K562 (cell line): ENCODE results near the gene ANKRD34A. TPM values are rescaled to one million over a fixed set of nuclear protein-coding genes. Genes with fewer than 3 reads are reported as not detected.

Source experiments
- FOXA3 ChIP-seq, 2 experiments: fragments of 450-650 bp in 1 of 2; sonication (generic) in 1 of 2; formaldehyde crosslinking; IDR thresholded peaks in 1 of 2; conservative IDR thresholded peaks in 1 of 2; 2 replicates each; pipeline versions ENCODE4 v1.4.0 to v1.8.0; 2020 to 2022; ENCODE audit warnings: mild to moderate bottlenecking in 2 of 2, missing genetic modification reagents in 1 of 2
- HDAC6 ChIP-seq: IDR thresholded peaks from 2 replicates; pipeline ENCODE4 v1.6.1; 2012; ENCODE audit warnings: low read depth, mild to moderate bottlenecking, control low read depth, inconsistent platforms, low read length, moderate library complexity
- HMGN3 ChIP-seq: IDR thresholded peaks from 2 replicates; pipeline ENCODE4 v1.6.1; 2011; ENCODE audit warnings: borderline replicate concordance, low read depth, mild to moderate bottlenecking, mixed read lengths, low read length; ENCODE audit not compliant: insufficient read length; ENCODE audit errors: extremely low read depth
- KLF6 ChIP-seq: fragments of 250-450 bp; sonication (Bioruptor Pico); IDR thresholded peaks from 2 replicates; pipeline ENCODE4 v1.4.0; 2020; ENCODE audit warnings: mild to moderate bottlenecking, moderate library complexity, borderline replicate concordance
- MAFK ChIP-seq: IDR thresholded peaks from 2 replicates; pipeline ENCODE4 v1.6.1; 2011; ENCODE audit warnings: low read length, improper control_type of control experiment
- POLR3G ChIP-seq: IDR thresholded peaks from 2 replicates; pipeline ENCODE4 v1.6.1; 2011; ENCODE audit not compliant: insufficient read length, insufficient replicate concordance; ENCODE audit errors: extremely low read depth
- RBM17 ChIP-seq: fragments of 200-400 bp; formaldehyde crosslinking; IDR thresholded peaks from 2 replicates; pipeline ENCODE4 v1.6.1; 2017; ENCODE audit warnings: low read depth, mild to moderate bottlenecking, low read length, borderline replicate concordance
- TAL1 ChIP-seq: fragments of 450-650 bp; IDR thresholded peaks from 2 replicates; pipeline ENCODE4 v1.6.1; 2016; ENCODE audit warnings: mild to moderate bottlenecking
- ZKSCAN3 ChIP-seq: fragments of 250-450 bp; sonication (Bioruptor Pico); IDR thresholded peaks from 2 replicates; pipeline ENCODE4 v1.4.0; 2020
- ZNF449 ChIP-seq: fragments of 250-450 bp; sonication (Bioruptor Pico); IDR thresholded peaks from 2 replicates; pipeline ENCODE4 v1.8.0; 2022; ENCODE audit warnings: moderate library complexity, mild to moderate bottlenecking, inconsistent platforms
- ZNF778 ChIP-seq: fragments of 450-650 bp; formaldehyde crosslinking; IDR thresholded peaks from 2 replicates; pipeline ENCODE4 v1.4.0; 2020; ENCODE audit warnings: mild to moderate bottlenecking, moderate library complexity
- polyA plus RNA-seq, 8 experiments: library from polyadenylated mRNA; depleted of rRNA in 4 of 8; stranded (reverse) in 5 of 8; unstranded in 3 of 8; fragments of >200 nt; fragmentation: Nextera tagmentation in 2 of 8; fragmentation: Illumina TruSeq in 1 of 8; extraction: Ambion mirVana in 2 of 8; extraction: Trizol in 1 of 8; gene quantifications; 2 replicates each; pipeline versions ENCODE4 v1.2.1 to v1.2.3, GENCODE V29; 2011 to 2014; ENCODE audit warnings: inconsistent platforms in 1 of 8, missing spikeins in 1 of 8
- total RNA-seq, 7 experiments: library from RNA; depleted of rRNA in 6 of 7; stranded (reverse); fragments of >200 nt in 6 of 7; fragmentation: Illumina TruSeq in 2 of 7; extraction: Trizol in 2 of 7; gene quantifications; 2 replicates each; pipeline versions ENCODE4 v1.2.1 to v1.2.3, GENCODE V29; 2011 to 2021; ENCODE audit warnings: low replicate concordance in 1 of 7
- TF ChIP-seq, protein P1 (sequence below): fragments of 200-400 bp; formaldehyde crosslinking; IDR thresholded peaks from 2 replicates; pipeline ENCODE4 v1.6.1; 2017; ENCODE audit warnings: mild to moderate bottlenecking, low read depth, low read length, moderate library complexity
- TF ChIP-seq, protein P2 (sequence below): conservative IDR thresholded peaks from 2 replicates; pipeline ENCODE4 v1.6.1; 2011; ENCODE audit warnings: low read depth, mild to moderate bottlenecking, low read length; ENCODE audit not compliant: control insufficient read depth
- TF ChIP-seq, protein P3 (sequence below): sonication (generic); formaldehyde crosslinking; IDR thresholded peaks from 2 replicates; pipeline ENCODE4 v1.8.0; 2022; ENCODE audit warnings: mild to moderate bottlenecking, missing genetic modification reagents, borderline replicate concordance
- TF ChIP-seq, protein P4 (sequence below): sonication (generic); formaldehyde crosslinking; IDR thresholded peaks from 2 replicates; pipeline ENCODE4 v1.8.0; 2022; ENCODE audit warnings: missing genetic modification reagents, mild to moderate bottlenecking, borderline replicate concordance
- TF ChIP-seq, protein P5 (sequence below): fragments of 250-450 bp; sonication (Bioruptor Pico); IDR thresholded peaks from 2 replicates; pipeline ENCODE4 v1.8.0; 2021; ENCODE audit warnings: moderate library complexity, mild to moderate bottlenecking, inconsistent platforms

The ANKRD34A gene
- total and polyA plus RNA-seq, 9 of the 15 experiments (the other 6 are each of a cell fraction or from before 2014, with no cell fraction given), result 0.06 to 1.6 (median 0.43) TPM

DNA sequence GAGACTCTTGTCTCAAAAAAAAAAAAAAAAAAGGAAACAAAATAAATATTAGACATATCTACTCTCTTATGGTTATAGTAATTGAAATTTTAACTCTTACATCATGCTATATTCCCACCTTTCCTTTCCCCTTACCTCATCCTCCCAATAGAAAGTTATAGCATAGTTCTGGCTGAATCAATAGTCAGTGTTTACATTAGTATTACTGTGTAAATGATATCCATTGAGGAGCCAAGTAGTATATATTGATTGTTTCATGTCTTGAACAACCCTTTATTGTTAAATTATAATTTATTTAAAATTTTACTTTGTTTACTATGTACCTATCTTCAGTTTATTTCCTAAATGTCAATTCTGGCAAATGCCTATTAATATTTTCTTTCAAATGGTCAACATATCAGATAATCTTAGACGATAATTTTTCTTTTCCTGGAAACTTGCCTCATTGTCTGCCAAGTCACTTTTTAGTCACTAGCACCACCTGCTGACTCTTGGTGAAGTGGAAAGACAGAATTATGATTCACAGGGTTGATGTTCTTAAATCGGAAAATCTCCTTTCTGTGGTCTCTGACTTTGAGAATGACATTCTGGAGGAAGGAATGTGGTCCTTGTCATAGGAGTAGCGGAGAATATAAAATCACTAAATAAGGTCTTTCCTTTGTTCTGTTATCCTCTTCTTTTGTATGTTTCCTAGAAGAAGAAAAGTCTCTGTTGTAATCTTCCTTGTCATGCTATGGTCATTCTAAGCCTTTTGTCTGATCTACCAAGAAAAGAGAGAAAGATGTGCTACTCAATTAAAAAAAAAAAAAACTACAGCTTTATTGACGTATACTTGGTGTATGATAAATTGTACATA is 48.6 kb upstream of the ANKRD34A start (continued):
- TF ChIP-seq, protein P1, sequence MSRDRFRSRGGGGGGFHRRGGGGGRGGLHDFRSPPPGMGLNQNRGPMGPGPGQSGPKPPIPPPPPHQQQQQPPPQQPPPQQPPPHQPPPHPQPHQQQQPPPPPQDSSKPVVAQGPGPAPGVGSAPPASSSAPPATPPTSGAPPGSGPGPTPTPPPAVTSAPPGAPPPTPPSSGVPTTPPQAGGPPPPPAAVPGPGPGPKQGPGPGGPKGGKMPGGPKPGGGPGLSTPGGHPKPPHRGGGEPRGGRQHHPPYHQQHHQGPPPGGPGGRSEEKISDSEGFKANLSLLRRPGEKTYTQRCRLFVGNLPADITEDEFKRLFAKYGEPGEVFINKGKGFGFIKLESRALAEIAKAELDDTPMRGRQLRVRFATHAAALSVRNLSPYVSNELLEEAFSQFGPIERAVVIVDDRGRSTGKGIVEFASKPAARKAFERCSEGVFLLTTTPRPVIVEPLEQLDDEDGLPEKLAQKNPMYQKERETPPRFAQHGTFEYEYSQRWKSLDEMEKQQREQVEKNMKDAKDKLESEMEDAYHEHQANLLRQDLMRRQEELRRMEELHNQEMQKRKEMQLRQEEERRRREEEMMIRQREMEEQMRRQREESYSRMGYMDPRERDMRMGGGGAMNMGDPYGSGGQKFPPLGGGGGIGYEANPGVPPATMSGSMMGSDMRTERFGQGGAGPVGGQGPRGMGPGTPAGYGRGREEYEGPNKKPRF, result no peak
- no peak for TF ChIP-seq ZKSCAN3 (CRISPR knock-in tag)
- TF ChIP-seq KLF6 (CRISPR knock-in tag), result no peak
- no peak for TF ChIP-seq HDAC6
- TF ChIP-seq, protein P2, sequence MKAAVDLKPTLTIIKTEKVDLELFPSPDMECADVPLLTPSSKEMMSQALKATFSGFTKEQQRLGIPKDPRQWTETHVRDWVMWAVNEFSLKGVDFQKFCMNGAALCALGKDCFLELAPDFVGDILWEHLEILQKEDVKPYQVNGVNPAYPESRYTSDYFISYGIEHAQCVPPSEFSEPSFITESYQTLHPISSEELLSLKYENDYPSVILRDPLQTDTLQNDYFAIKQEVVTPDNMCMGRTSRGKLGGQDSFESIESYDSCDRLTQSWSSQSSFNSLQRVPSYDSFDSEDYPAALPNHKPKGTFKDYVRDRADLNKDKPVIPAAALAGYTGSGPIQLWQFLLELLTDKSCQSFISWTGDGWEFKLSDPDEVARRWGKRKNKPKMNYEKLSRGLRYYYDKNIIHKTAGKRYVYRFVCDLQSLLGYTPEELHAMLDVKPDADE, result no peak
- TF ChIP-seq ZNF449, result no peak
- no peak for TF ChIP-seq RBM17
- TF ChIP-seq, protein P3, sequence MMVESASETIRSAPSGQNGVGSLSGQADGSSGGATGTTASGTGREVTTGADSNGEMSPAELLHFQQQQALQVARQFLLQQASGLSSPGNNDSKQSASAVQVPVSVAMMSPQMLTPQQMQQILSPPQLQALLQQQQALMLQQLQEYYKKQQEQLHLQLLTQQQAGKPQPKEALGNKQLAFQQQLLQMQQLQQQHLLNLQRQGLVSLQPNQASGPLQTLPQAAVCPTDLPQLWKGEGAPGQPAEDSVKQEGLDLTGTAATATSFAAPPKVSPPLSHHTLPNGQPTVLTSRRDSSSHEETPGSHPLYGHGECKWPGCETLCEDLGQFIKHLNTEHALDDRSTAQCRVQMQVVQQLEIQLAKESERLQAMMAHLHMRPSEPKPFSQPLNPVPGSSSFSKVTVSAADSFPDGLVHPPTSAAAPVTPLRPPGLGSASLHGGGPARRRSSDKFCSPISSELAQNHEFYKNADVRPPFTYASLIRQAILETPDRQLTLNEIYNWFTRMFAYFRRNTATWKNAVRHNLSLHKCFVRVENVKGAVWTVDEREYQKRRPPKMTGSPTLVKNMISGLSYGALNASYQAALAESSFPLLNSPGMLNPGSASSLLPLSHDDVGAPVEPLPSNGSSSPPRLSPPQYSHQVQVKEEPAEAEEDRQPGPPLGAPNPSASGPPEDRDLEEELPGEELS (CRISPR knock-in tag), result no peak
- TF ChIP-seq FOXA3 (CRISPR knock-in tag; conservative IDR thresholded peaks at IDR 0.05 in 1 of 2, IDR thresholded peaks at IDR 0.05 in 1 of 2), result no peak
- TF ChIP-seq HMGN3, result no peak
- TF ChIP-seq TAL1, result no peak
- TF ChIP-seq, protein P4, sequence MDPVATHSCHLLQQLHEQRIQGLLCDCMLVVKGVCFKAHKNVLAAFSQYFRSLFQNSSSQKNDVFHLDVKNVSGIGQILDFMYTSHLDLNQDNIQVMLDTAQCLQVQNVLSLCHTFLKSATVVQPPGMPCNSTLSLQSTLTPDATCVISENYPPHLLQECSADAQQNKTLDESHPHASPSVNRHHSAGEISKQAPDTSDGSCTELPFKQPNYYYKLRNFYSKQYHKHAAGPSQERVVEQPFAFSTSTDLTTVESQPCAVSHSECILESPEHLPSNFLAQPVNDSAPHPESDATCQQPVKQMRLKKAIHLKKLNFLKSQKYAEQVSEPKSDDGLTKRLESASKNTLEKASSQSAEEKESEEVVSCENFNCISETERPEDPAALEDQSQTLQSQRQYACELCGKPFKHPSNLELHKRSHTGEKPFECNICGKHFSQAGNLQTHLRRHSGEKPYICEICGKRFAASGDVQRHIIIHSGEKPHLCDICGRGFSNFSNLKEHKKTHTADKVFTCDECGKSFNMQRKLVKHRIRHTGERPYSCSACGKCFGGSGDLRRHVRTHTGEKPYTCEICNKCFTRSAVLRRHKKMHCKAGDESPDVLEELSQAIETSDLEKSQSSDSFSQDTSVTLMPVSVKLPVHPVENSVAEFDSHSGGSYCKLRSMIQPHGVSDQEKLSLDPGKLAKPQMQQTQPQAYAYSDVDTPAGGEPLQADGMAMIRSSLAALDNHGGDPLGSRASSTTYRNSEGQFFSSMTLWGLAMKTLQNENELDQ (CRISPR knock-in tag), result no peak
- TF ChIP-seq POLR3G, result no peak
- TF ChIP-seq MAFK, result no peak
- TF ChIP-seq, protein P5, sequence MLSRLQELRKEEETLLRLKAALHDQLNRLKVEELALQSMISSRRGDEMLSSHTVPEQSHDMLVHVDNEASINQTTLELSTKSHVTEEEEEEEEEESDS (CRISPR knock-in tag), result no peak
- no peak for TF ChIP-seq ZNF778 (CRISPR knock-in tag)
